Memory B cell (primary cell): Measurements from ENCODE around the gene TPM1.
"Not testable (repeated sequence)": the region's sequence is repeated elsewhere in the genome, so short reads cannot be mapped to it uniquely, and the experiment has no call there.

Source experiments
- ATAC-seq: fragments of 150-1000 bp; cut with Tn5 transposase; 2 replicates; pipeline ENCODE4 v1.10.0; 2021; ENCODE audit warnings: low read depth, mild to moderate bottlenecking, moderate library complexity
- DNase-seq, 2 donors: peaks; one replicate each; pipeline ENCODE4 v3.0.0; 2022; ENCODE audit warnings: low spot score in 2 of 2
- H3K27ac Mint-ChIP-seq: one replicate; pipeline ENCODE4 v1.8.0; 2022; ENCODE audit warnings: mild to moderate bottlenecking, moderate library complexity, mixed read lengths
- H3K27me3 Mint-ChIP-seq: one replicate; pipeline ENCODE4 v1.8.0; 2022; ENCODE audit warnings: mixed read lengths
- H3K36me3 Mint-ChIP-seq: one replicate; pipeline ENCODE4 v1.8.0; 2022; ENCODE audit warnings: mild to moderate bottlenecking, mixed read lengths
- H3K4me1 Mint-ChIP-seq: one replicate; pipeline ENCODE4 v1.8.0; 2022; ENCODE audit warnings: mixed read lengths
- H3K4me3 Mint-ChIP-seq: one replicate; pipeline ENCODE4 v1.8.0; 2022; ENCODE audit warnings: mild to moderate bottlenecking, moderate library complexity, mixed read lengths
- H3K9me3 Mint-ChIP-seq: one replicate; pipeline ENCODE4 v1.8.0; 2022; ENCODE audit warnings: mixed read lengths

TPM1 gene

DNA sequence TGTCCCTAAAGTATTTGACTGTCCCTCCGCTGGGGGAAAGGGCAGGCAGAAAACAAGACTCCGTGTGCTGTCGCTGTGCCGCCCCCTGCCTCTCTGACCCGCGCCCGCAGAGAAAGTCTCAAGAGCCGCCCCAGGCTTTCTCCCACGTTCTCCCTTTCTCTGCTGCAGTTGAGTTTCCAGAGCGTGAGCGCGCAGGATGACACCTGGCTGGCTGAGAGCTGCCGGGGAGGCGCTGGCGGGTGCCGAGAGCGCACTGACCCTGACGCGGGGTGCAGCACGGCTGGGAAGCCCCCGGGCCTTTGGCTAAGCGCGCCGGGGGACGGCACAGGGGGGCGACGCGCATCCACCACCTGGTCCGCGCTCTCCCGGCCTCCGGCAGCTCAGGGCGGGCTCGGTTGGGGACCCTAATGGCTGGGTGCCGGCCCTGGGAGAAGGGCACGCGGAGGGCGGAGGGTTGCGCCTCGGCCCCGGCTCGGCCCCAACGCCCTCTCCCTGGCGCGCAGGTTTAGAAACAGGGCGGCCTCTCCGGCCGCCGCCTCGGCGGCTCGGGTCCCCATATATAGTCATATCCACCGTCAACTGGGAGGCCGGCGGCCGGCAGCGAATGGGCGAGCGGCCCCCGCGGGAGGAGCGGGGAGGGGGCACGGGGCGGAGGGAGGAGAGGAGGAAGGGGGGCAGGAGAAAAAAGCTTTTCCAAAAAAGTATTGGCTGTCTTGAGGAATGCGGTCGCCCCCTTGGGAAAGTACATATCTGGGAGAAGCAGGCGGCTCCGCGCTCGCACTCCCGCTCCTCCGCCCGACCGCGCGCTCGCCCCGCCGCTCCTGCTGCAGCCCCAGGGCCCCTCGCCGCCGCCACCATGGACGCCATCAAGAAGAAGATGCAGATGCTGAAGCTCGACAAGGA lies at the start of gene TPM1:
TSS of gene TPM1 (plus strand) at position 774 of the 903 bp plus-strand sequence. CDS start at position 857, 83 bp downstream.
- H3K27me3 Mint-ChIP-seq = peaks cover 32% of the 10 kb centered on the region
- H3K4me3 Mint-ChIP-seq = peak within 1 kb of the TSS; percentile 81
- H3K9me3 Mint-ChIP-seq = no peaks in the 10 kb centered on the region
- no peak for DNase-seq
- ATAC-seq = no peak
- H3K36me3 Mint-ChIP-seq = peaks cover 2% of the 10 kb centered on the region
- H3K27ac Mint-ChIP-seq = no peak within 1 kb of the TSS
- H3K4me1 Mint-ChIP-seq = peaks cover 11% of the 10 kb centered on the region

DNA sequence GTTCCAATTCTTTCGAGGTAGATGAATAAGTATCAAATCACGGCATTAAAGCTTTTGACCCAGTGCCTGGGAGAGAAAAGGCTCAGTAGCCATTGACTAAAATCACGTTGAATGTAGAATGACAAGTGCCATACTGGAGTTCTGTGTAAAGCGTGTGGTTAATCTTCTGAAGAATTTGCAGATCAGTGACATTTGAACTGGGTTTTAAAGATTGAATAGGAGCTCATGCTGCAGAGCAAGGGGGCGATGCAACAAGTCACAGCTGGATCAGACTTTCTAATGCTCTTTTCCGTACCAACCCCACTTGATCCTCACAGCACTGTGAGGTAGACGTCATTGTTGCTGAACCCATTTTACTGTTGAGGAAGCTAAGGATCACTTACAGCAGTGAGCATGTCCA lies 49.5 kb upstream of the TPM1 start:
- peaks cover 12% of the 10 kb centered on the region for H3K27me3 Mint-ChIP-seq
- ATAC-seq = no peak

GRCh38 chr15:62993632-62994031 lies 48.9 kb upstream of the TPM1 start:
- H3K9me3 Mint-ChIP-seq, H3K27ac Mint-ChIP-seq, H3K4me1 Mint-ChIP-seq, H3K36me3 Mint-ChIP-seq, H3K4me3 Mint-ChIP-seq, DNase-seq, ATAC-seq: not testable (repeated sequence)
- H3K27me3 Mint-ChIP-seq = peaks cover 12% of the 10 kb centered on the region

More for the DNA sequence above, 49.5 kb upstream of the TPM1 start:
- DNase-seq = no peak
- H3K27ac Mint-ChIP-seq = no peak overlapping the region
- peaks cover 1% of the 10 kb centered on the region for H3K36me3 Mint-ChIP-seq
- no peaks in the 10 kb centered on the region for H3K4me1 Mint-ChIP-seq
- H3K9me3 Mint-ChIP-seq = no peaks in the 10 kb centered on the region
- no peak overlapping the region for H3K4me3 Mint-ChIP-seq

- Mint-ChIP-seq H3K27me3 (peaks cover 12% of the 10 kb centered on the region), H3K4me3 (no peak overlapping the region), H3K9me3 (no peaks in the 10 kb centered on the region), H3K27ac (no peak overlapping the region), H3K4me1 (no peaks in the 10 kb centered on the region), H3K36me3 (peaks cover 1% of the 10 kb centered on the region)
- ATAC-seq (no peak), DNase-seq (no peak)
Observed at GRCh38 chr15:62994439-62994838, 48.1 kb upstream of the TPM1 start.

- H3K4me1 Mint-ChIP-seq = no peaks in the 10 kb centered on the region
- H3K27ac Mint-ChIP-seq = no peak overlapping the region
- no peak overlapping the region for H3K4me3 Mint-ChIP-seq
- H3K9me3 Mint-ChIP-seq = no peaks in the 10 kb centered on the region
- DNase-seq (no peak), ATAC-seq (no peak)
- peaks cover 1% of the 10 kb centered on the region for H3K36me3 Mint-ChIP-seq
- H3K27me3 Mint-ChIP-seq = peaks cover 10% of the 10 kb centered on the region
Observed at GRCh38 chr15:62994975-62995681, 47.4 kb upstream of the TPM1 start.

GRCh38 chr15:62997441-62997840 lies 45.1 kb upstream of the TPM1 start:
- Mint-ChIP-seq H3K4me3 (no peak overlapping the region), H3K27ac (no peak overlapping the region), H3K27me3 (peaks cover 7% of the 10 kb centered on the region), H3K9me3 (no peaks in the 10 kb centered on the region), H3K36me3 (no peaks in the 10 kb centered on the region), H3K4me1 (no peaks in the 10 kb centered on the region)
- ATAC-seq = no peak
- no peak for DNase-seq

DNA sequence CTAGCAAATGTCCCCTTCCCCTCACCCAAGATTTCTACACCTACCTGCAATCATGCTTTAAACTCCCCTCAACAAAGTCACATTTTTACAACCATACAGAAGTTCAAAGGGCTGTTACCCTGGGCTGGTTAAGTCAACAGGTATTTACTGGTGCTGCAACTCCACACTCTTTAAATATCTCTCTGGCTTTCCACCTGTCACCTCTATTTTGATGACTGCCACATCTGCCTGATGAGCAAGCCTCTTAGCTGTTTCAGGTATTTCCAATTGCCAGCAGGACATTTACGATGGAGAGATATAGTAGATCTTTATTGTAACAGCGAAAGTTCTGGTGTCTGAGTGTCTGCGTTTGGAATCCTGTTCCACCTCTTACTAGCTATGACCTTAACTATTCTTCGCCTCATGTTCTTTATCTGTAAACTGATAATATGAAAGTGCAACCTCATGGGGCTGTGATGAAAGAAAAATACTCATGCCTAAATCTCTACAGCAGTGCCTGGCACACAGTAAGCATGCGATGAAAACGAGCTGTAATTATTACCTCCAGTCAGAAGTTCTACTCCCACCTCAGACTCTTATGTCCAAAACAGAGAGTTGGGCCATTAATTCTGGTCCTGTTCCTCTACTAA lies 44.2 kb upstream of the TPM1 start:
- no peak for ATAC-seq
- H3K27ac Mint-ChIP-seq = no peak overlapping the region
- H3K36me3 Mint-ChIP-seq = no peaks in the 10 kb centered on the region
- peaks cover 2% of the 10 kb centered on the region for H3K27me3 Mint-ChIP-seq
- H3K4me1 Mint-ChIP-seq = no peaks in the 10 kb centered on the region
- no peak for DNase-seq
- no peak overlapping the region for H3K4me3 Mint-ChIP-seq
- H3K9me3 Mint-ChIP-seq = no peaks in the 10 kb centered on the region

DNA sequence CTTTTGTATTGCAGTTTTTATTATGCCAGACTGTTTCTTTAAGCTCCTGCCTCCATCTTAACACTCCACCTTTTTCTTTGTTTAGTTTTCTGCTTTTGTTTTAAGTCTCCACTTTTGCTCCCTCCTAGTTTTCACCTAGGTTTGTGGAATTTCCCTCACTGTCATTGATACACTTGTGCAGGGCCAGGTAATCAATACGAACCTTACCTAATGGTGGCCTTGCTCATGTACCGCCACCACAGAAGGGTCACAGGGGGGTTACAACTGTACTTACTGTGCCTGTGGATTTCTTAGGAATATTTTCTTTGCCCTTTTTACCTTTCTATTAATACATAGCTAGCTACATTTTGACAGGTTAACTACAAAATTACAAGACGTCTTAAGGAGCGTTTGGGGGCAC lies 43.4 kb upstream of the TPM1 start:
- H3K27me3 Mint-ChIP-seq = peaks cover 5% of the 10 kb centered on the region
- no peak for ATAC-seq
- H3K4me3 Mint-ChIP-seq = no peak overlapping the region
- H3K27ac Mint-ChIP-seq = no peak overlapping the region
- H3K4me1 Mint-ChIP-seq = peaks cover 2% of the 10 kb centered on the region
- H3K9me3 Mint-ChIP-seq = no peaks in the 10 kb centered on the region
- H3K36me3 Mint-ChIP-seq = no peaks in the 10 kb centered on the region
- no peak for DNase-seq

GRCh38 chr15:62999923-63000561 lies 42.5 kb upstream of the TPM1 start:
- DNase-seq (no peak), ATAC-seq (no peak)
- Mint-ChIP-seq H3K27me3 (peaks cover 5% of the 10 kb centered on the region), H3K4me1 (peaks cover 2% of the 10 kb centered on the region), H3K4me3 (no peak overlapping the region), H3K9me3 (no peaks in the 10 kb centered on the region), H3K27ac (no peak overlapping the region), H3K36me3 (no peaks in the 10 kb centered on the region)

GRCh38 chr15:63000706-63001105 lies 41.8 kb upstream of the TPM1 start:
- no peak overlapping the region for H3K27ac Mint-ChIP-seq
- H3K4me3 Mint-ChIP-seq = no peak overlapping the region
- DNase-seq (no peak), ATAC-seq (no peak)
- H3K9me3 Mint-ChIP-seq = no peaks in the 10 kb centered on the region
- H3K27me3 Mint-ChIP-seq = peaks cover 5% of the 10 kb centered on the region
- H3K4me1 Mint-ChIP-seq = peaks cover 2% of the 10 kb centered on the region
- H3K36me3 Mint-ChIP-seq = no peaks in the 10 kb centered on the region

GRCh38 chr15:63004211-63004610 lies 38.3 kb upstream of the TPM1 start:
- Mint-ChIP-seq H3K36me3 (no peaks in the 10 kb centered on the region), H3K27me3 (peaks cover 8% of the 10 kb centered on the region), H3K9me3 (no peaks in the 10 kb centered on the region), H3K4me3 (no peak overlapping the region), H3K27ac (no peak overlapping the region), H3K4me1 (peaks cover 2% of the 10 kb centered on the region)
- DNase-seq (no peak), ATAC-seq (no peak)

DNA sequence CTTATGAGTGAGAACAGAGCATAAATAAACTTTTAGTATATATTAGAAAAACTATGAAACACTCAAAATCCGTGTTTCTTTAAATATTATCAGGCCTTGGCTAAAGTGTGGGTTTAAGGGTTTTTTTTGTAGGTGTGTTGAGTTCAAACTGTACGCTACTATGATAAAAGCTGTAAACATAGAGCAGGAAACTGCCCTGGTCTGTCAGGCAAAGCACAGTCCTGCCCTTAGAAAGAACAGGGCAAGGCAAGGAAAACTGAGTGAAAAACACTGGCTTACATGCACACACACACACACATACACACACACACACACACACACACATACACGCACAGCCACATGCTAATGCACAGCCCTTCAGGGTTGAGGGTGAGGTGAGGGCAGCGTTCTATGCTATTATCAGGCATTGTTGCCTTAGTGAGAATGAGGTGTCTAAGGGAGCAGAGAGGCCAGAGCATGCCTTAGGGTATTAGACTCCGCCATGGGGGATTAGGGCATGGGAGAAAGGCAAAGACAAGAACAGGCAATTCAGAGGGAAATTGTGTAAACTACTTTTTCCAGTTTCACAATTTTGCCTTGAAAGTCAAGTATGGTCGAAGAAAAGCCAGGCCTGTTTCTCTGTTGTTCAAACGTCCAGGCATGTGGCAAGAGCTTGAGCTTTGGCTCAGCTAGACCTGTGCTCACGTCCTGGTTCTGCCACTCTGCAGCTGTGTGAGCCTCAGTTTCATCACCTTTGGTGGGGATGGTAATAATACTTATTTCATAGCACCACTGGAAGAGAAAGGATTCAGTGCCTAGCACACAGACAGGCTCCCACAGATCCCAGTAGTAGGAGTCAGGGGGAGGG lies 36.3 kb upstream of the TPM1 start:
- ATAC-seq (no peak), DNase-seq (no peak)
- H3K27me3 Mint-ChIP-seq = peaks cover 11% of the 10 kb centered on the region
- H3K9me3 Mint-ChIP-seq = no peaks in the 10 kb centered on the region
- no peaks in the 10 kb centered on the region for H3K36me3 Mint-ChIP-seq
- H3K4me1 Mint-ChIP-seq = peaks cover 2% of the 10 kb centered on the region
- H3K4me3 Mint-ChIP-seq = no peak overlapping the region
- H3K27ac Mint-ChIP-seq = no peak overlapping the region

GRCh38 chr15:63008333-63009049 lies 34.1 kb upstream of the TPM1 start:
- DNase-seq = no peak
- peaks cover 2% of the 10 kb centered on the region for H3K4me1 Mint-ChIP-seq
- H3K27ac Mint-ChIP-seq = no peak overlapping the region
- H3K36me3 Mint-ChIP-seq = no peaks in the 10 kb centered on the region
- no peak overlapping the region for H3K4me3 Mint-ChIP-seq
- peaks cover 9% of the 10 kb centered on the region for H3K27me3 Mint-ChIP-seq
- no peaks in the 10 kb centered on the region for H3K9me3 Mint-ChIP-seq
- ATAC-seq = no peak
